NCI-H2196 (cell line): Measurements from ENCODE around the gene TFPI2.

Experiments
- DNase-seq: peaks from one replicate; lab custom pipeline; 2025; ENCODE audit not compliant: unreplicated experiment; lab: John Stamatoyannopoulos, UW

TFPI2 gene

GRCh38 chr7:93910076-93910994, 19.8 kb upstream of the TFPI2 start:
- no peak for DNase-seq

- no peak for DNase-seq
These were observed 15.7 kb upstream of the TFPI2 start, which contains the start of gene GNGT1 for GRCh38 chr7:93906267-93906666. GNGT1 (plus strand) TSS chr7:93906567; CDS start chr7:93906747, 180 bp downstream.

DNA sequence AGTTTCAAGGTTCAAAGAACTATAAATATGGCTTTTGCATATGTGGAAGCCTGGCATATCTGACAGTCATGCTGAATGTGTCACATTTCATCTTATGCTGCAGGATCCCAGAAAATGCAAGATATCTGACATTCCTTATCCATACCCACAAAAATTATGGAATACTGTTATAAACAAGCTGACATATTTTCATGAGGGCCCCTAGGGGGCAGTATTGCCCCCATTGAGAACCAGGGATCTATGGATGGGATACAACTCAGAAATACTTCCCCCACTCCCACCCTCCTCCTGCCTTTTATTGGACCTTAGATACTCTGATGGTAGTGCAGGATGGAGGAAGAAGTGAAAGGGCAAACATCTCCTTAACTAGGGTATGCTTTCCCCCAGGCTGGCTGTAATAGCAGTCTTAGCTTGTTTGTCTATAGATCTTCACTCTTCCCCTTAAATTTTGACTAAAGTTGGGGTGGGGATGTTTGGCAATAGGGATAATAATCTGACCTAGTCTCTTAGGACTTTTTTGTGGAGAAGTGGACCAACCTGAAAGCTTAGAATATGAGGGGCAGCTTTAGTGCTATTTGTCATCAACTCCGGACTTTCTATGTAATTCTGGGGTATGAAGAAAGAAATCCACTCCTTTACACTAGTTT, 12.3 kb upstream of the TFPI2 start:
- no peak for DNase-seq

GRCh38 chr7:93897680-93898079, 7.1 kb upstream of the TFPI2 start:
- no peak for DNase-seq

- DNase-seq: no peak
These were observed 5.5 kb upstream of the TFPI2 start for GRCh38 chr7:93895859-93896600.

- DNase-seq: no peak
These were observed 4.5 kb upstream of the TFPI2 start for GRCh38 chr7:93894966-93895640.

DNA sequence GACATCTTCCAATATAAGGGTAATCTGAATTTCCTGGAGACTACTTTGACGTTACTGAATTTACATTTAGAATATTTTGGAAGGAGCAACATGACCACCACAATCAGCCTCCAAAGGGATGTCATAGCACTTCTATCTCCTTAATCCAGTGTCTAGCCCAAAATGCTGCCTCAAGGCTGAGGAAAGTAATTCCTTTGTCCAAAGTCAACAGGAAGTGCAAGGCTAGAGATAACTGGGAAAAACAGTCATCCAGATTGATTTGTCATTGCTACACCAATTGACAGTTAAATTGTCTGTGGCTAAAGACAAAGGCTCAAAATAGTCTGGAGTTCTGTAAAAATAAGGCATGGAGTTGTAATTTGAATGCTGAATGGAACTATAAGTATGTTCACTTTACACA, 3.9 kb upstream of the TFPI2 start:
- DNase-seq: no peak

- DNase-seq: no peak
These were observed 501 bp downstream of the TFPI2 start for GRCh38 chr7:93890041-93890463.

DNA sequence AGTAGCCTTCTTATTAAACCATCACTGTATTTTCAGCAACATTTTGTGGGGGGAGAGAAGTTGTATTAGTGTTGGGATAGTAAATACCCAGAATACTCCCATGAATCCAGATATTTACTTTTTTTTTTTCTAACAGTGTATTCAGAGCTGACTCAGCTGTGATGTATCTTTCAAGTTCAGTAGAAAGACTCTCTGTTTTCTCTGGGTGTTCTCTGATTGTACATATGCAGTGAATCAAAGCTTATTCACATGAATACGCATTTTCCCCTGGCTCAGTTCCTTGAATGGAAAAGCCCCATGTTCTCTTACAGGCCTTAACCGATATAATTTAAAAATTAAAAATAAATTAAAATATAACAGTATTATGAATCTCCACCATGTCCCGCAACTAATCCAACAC, 1.3 kb downstream of the TFPI2 start:
- DNase-seq: no peak

DNA sequence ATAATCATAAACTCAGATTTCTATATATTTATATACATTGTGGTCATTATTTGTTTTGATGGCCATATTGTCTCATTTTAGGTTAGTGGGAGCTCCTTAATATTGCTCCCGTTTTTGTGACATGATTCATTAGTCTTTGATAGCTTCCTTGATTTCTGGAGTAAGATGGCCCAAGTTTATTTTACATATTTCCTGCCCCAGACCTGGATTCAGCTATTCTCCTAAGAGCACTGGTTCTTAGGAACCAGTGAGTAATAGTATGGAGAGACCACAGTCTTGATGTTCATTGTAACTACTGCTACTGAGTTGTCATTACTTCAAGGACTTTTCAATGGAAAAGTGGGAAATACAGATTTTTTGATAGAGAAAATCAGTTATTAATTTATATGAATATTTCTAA, 6.0 kb downstream of the TFPI2 start:
- DNase-seq: no peak

DNA sequence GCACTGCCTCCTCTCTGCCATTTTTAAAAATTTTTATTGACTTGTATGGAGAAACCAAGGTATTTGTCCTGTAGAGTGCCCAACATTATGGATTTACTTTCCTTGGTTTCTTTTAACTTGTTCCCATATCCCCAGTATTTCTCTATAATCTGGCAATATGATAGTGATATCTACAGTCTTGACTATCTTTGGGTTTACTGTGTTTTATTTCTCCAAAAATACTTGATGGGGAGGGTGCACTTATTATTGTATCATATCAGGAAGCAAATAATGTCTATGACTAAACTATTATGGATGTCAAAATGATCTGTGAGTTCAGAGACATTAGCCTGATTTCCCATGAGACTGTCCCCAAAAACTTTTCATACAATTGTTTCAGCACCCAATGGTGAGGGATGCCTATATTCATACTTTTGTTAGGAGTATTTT, 6.6 kb downstream of the TFPI2 start:
- DNase-seq: no peak

GRCh38 chr7:93883078-93883916, 7.3 kb downstream of the TFPI2 start:
- no peak for DNase-seq

DNA sequence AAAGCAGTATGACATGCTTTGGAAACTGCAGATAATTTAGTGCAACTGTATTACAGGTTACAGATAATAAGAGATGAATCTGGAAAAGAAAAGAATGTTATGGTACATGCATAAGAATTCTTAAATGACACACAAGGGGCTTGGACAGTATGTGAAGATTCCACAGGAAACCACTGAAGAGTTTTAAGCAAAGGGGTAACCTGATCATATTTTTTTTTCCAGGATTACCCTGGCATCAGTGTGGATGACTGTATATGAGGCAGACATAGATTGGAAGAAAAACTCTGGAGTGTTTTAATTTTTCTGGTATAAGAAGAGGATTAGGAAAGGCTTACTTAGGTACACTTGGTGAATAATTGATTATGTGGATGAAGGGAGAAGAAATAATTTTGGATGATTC, 8.1 kb downstream of the TFPI2 start:
- no peak for DNase-seq

DNA sequence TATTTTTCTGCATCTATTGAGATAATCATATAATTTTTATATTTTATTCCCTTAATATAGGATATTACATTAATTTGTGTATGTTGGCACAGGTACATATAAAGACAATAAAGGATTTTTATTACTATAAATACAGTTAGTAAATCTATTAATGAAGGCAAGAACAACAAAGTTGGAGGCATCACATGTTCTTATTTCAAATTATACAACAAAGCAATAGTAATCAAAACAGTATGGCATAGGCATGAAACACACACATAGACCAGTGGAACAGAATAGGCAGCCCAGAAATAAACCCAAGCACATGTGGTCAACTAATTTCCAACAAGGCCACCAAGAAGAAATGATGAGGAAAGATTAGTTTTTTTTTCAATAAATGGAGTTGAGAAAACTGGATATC, 11.2 kb downstream of the TFPI2 start:
- no peak for DNase-seq

GRCh38 chr7:93877742-93878141, 12.8 kb downstream of the TFPI2 start:
- no peak for DNase-seq

GRCh38 chr7:93873998-93874574, 16.5 kb downstream of the TFPI2 start:
- no peak for DNase-seq

DNA sequence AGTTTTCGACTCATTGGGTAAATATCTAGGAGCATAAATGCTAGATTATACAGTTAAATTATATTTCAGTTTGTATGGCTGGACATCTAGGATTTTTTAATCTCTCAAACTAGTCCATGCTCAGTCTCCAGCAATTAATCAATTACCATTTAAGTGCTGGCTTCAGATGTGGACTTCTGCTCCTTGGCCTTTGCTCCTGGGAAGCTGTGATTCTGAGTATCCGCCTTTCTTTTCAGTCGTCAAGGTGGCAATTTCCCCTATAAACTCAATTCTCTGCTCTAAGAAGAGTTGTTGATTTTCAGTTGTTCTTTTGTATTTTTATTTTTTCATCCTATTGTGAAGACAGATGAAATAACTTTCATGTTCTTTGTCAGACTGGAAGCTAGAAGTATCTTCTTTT, 23.7 kb downstream of the TFPI2 start:
- no peak for DNase-seq

DNA sequence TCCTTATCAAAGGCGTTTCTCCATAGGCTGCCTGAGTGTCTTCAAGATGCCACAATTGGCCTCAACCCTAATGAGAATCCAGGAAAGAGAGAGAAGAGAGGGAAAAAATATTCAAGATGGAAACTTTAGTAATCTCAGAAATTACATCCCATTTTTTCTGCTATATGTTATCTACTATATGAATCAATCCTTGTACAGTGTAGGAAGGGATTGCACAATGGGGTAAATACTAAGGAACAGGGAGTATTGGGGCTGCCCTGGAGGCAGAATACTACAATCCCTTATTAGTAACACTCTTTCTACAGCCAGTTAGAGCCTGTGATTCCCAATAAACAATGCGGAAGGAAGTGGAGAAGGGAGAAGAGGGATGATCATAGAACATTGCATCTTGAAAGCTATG, 27.9 kb downstream of the TFPI2 start:
- DNase-seq: no peak

DNA sequence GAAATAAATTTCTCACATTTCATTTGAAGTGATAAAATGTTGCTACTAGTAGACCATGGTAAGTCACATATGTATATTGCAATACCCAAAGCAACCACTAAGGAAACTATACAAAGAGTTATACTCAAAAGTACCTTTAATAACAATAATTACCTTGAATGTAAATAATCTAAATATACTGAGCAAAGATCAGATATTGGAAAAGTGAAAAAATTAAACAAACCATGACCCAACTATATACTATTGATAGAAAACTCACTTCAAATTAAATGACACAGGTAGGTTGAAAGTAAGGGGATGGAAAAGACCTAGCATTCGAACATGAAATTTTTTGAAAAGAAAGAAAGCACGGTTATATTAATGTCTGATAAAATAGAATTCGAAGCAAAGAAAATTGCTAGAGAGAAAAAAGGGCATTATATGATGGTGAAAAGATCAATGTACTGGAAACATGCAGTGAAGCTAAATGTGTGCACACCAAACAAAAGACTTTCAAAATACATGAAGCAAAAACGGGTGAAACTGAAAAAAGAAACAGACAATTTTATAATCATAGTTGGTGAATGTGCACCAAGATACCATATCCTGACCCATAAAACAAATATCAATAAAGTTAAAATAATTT, 29.1 kb downstream of the TFPI2 start:
- DNase-seq: no peak
